CD4-positive, alpha-beta T cell treated with Interleukin-1 beta for 1 hour (primary cell): ENCODE data around the gene NPR3.

Experiments used
- DNase-seq, 2 donors: peaks; one replicate each; pipeline ENCODE4 v3.0.0-alpha.2; 2020 to 2022

NPR3 gene

DNA sequence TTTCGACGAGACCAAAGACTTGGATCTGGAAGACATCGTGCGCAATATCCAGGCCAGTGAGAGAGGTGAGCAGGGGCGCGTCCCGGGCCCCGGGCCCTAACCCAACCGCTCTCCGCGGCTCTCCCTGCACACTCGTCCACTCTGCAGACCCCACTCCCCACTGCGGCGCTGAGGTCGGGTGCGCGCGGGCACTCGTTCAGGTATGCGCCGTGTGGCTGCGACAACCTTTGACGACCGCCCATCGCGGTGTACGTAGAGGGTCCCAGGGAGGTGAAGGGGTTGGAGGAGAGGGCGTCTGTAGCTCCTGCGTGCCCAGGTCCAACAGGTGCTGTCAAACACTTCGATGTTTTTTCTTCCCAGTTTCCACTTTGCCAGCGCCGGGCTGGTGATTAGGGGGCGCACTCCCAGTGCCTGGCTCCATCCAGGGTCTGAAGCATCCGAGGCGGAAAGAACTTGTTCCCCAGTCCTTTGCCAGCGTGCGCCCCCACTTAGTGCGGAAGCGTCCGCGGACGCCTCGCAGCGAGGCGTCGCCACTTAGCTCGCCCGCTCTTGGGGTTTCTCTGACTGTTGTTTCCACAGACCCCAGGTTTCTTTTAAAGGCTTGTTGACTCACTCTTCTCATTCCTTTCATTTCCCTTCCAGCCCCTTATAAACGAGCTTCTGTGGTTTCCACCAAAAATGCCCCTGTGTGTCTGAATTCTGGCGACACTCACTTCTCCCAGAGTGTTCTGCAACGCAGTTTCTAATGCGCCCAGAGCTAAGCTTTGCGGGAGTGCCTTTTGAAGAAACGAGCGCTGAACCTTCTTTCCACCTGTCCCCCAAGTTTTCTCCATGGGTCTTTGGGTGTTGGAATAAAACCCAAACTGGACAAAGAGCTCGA, 1.6 kb downstream of the NPR3 start:
- no peak for DNase-seq

DNA sequence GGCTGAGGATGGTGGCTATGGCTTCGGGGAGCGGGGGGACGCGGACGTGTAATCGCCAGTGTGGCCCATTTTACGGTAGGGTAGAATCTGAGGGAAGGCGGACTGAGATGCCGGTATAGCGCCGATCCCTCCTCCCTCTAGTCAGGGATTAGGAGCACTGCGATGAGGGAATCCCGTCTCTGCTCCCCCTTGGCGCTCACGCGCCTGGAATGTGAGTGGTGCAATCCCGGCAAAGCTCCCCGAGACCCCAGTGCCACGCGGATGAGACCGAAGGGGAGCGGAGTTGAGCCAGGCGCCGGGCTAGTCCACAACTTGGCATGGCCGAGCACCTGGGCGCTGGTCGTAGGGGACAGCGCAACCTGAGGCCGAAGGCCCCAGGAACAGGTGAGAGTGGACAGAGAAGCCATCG, 2.2 kb downstream of the NPR3 start:
- DNase-seq: no peak

GRCh38 chr5:32713770-32714381, 2.8 kb downstream of the NPR3 start:
- DNase-seq: no peak

DNA sequence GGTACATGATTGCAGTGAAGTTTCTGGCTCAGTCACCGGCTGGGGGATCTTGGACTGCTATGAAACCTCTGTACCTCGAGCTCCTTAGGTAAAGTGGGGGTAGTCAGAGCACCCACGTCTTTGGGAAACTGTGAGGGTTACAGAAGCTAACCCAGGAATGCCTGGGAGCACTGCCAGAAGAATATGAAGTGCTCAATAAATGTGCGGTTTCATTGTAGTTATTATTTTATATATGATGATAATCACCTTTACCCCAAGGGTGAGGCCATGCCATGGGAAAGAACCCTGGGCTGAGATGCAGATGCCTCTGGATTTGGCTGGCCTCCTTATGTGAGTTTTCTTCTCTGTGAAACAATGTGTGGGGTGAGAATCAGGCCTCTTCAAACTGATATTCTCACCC, 3.7 kb downstream of the NPR3 start:
- DNase-seq: no peak

GRCh38 chr5:32720300-32720699, 9.2 kb downstream of the NPR3 start:
- no peak for DNase-seq

DNA sequence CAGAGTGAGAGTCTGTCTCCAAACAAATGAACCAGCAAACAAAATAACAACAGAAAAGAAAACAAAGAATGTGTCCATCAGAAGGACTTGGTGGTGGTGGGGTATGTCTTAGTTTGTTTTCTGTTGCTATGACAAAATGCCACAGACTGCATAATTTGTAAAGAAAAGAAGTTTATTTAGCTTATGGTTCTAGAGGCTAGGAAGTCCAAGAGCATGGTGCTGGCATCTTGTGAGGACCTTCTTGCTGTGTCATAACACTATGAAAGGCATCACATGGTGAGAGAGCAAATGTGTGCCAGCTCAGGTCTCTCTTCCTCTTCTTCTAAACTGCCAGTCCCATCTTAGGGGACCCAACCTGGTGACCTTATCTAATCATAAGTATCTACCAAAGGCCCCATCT, 10.5 kb downstream of the NPR3 start:
- no peak for DNase-seq

DNA sequence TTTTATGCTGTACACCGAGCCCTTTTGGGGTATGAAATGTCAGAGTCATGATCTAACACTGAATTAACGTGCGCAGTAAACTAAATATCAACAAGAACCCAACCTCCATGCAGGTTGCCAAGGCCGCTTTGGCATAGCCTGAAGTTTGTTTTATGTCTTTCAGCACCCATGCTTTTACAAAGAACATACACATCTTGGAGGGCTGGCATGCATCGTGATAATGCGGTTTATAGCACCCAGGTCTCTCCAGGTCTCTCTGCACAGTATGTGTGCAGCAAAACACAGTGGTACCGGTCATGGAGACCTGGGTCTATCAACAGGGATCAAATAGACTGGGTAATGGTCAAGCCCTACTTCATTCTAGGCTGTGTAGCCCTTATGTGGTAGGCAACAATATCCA, 11.8 kb downstream of the NPR3 start:
- no peak for DNase-seq

DNA sequence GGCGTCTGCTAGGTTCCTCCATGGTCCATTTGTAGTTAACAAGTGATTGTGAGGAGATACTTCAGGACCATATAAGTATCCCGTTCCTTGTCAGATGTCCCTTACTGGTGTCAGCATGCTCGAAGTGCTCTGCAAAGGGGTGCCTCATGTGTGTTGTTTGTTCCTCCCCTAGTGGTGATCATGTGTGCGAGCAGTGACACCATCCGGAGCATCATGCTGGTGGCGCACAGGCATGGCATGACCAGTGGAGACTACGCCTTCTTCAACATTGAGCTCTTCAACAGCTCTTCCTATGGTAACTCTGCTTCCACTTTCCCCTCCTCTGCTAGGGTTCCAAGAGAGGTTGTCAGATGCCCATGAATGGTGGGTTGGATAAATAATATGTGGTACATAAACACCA, 13.4 kb downstream of the NPR3 start:
- DNase-seq: no peak

GRCh38 chr5:32726086-32726557, 15.0 kb downstream of the NPR3 start:
- DNase-seq: no peak

DNA sequence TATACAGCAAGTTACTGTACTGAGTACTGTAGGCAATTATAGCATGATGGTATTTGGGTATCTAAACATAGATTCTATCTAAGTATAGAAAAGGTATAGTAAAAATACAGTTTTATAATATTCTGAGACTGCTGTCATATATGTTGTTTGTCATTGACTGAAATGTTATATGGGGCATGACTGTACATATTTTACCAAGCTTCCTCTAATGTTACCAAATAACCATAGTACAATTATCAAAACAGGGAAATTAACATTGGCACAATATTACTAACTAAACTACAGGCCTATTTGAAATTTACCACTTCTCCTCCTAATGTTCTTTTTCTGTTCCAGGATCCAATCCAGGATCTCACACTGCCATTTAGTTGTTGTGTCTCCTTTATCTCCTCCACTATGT, 18.5 kb downstream of the NPR3 start:
- DNase-seq: no peak

GRCh38 chr5:32733590-32734340, 22.6 kb downstream of the NPR3 start:
- DNase-seq: no peak

DNA sequence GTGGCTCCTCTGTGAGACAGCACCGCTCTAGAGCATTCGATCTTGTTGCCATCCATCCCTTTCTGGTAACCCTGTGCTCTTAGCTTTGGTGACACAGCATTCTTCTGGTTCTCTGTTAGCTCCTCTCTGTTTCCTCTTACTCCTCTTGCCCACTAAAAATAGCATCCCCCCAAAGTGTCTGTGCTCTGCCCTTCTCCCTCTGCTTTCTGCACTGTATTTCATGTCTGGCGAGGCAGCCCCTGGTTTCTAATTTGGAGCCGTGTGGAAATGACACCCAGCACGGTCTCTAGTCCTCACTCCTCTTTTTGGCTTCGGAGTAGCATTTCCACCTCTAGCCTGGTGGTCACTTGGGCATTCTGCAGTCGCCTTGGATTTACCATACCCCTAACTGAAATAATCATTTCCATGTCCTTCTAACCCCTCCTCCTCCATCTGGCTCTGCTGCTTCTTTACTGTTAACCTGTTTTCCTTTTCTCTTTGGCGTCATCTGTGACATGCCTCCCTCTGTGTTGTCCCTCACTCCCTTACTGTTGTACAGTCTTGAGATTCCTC, 23.8 kb downstream of the NPR3 start:
- no peak for DNase-seq

GRCh38 chr5:32735512-32735911, 24.4 kb downstream of the NPR3 start:
- DNase-seq: no peak

GRCh38 chr5:32736842-32737241, 25.7 kb downstream of the NPR3 start:
- no peak for DNase-seq

DNA sequence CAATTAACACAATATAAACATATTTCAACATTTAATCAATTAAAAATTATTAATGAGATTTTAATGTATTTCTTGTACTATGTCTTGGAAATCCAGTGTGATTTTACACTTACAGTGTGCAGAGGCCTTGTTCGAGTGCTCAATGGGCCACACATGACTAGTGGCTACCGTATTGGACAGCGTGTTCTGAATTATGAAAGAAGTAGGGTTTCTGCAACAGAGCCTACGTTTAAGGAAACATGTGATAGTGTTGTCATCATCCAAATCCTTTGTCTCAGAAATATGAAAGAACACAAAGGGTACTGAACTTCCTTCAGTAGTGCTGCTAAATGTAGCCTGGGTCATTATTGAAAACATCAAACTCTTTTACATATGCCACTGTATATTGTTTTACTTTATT, 29.5 kb downstream of the NPR3 start:
- DNase-seq: no peak

DNA sequence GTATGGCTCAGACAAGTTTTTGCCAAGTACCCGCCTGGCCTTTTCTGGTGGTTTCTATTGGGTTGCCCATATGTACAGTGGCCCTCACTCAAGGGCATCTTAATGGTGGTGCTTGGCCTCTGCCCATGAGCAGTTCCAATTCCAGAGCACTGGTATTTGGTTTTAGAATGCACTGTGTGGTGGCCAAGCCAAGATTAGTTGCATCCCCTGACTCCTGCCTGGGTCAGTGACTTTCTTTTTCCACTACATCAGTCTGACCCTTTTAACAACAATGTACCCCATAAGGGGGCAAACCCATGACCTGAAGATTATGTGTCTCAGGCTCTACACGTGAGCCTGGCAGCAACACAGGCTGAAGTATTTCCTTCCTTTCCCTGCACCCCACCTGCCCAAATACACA, 34.2 kb downstream of the NPR3 start:
- DNase-seq: no peak

DNA sequence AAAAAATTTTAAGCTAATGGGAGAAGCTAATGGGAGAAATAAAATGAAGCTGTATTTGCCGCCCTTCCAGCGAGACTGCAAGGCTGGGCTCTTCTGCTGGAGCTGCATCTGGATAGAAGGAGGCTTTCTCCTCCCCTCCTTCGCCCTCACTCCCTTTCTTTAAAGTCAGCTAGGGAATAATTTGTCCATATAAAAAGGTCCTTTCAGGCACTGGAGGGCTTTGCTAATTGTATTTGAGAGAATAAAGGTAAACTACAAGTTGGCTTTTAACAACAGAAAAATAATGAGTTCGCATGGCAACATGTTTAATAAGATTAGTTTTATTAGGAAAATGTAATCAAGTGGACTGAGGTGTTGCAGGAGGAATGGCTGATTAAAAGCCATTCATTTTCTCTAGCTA, 41.3 kb downstream of the NPR3 start:
- DNase-seq: no peak

DNA sequence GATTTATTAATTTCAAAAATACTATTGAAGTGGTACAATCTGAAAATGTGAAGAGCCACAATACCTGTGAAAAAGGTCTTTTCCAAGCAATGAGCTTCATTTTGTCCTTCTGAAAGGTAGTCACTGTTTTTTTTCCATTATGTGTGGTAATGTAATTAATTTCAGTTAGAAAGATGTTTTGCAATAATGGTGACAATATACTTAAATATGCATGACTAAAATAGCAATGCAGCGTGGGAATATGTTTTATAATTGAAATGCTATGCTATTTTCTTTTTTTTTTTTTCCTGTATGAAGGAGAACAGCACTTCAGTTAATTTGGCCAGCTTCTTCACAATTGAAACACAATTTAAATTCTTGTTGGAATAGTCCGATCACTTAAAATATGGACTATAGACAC, 41.9 kb downstream of the NPR3 start:
- DNase-seq: no peak

DNA sequence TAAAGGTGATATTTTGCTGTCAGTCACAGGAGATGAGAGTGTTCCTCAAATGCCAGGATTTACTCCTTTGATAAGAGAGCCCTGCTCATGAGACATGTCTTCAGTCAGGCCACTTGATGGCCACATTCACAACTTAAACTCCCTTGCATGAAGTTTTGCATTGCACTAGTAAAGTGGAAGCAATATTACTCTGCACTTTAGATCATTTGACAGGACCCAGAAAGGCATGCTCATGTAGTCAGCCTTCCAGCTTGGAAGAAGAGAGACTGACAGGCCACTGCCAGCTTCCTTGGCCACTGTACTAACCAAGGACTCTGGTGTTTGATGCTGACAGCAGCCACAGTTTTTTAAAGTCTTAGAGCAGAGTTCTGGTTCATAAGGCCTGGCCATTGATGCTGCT, 42.6 kb downstream of the NPR3 start:
- no peak for DNase-seq

GRCh38 chr5:32754284-32754683, 43.2 kb downstream of the NPR3 start:
- no peak for DNase-seq

DNA sequence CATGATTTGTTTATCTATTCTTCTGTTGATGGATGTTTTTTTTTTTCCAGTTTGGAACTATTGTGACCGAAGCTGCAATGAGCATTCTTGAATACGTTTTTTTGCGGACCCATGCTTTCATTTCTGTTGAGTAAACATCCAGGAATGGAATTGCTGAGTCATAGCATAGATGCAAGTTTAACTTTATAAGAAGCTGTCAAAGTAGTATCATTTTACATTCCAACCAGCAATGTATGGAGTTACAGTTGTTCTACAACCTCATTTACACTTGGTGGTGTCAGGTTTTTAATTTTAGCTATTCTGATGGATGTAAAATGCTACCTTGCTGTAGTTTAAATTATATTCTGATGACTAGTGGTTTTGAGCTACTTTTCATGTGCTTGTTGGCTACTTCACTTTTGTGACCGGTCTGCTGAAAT, 49.0 kb downstream of the NPR3 start:
- no peak for DNase-seq

- DNase-seq: no peak
Measured at GRCh38 chr5:32765266-32765665, 54.1 kb downstream of the NPR3 start.

- DNase-seq: peak in 1 of 2 donors; percentile 4
Measured at GRCh38 chr5:32767948-32768467, 56.9 kb downstream of the NPR3 start.
